Transverse colon (tissue), 4 donors: ENCODE data around the gene PCIF1. TPM values are rescaled to one million over a fixed set of nuclear protein-coding genes. Genes with fewer than 3 reads are reported as not detected.

ENCODE experiments used
- DNase-seq: peaks from one replicate; pipeline ENCODE4 v3.0.0-alpha.2; 2019
- H3K27ac ChIP-seq, 4 donors: fragments of 200-600 bp; sonication (generic); 2 replicates each; pipeline ENCODE4 v1.5.1; 2016 to 2018; ENCODE audit warnings: inconsistent platforms in 4 of 4
- H3K27me3 ChIP-seq: fragments of 200-600 bp; sonication (generic); 2 replicates; pipeline ENCODE4 v1.5.1; 2017; ENCODE audit warnings: inconsistent platforms
- H3K36me3 ChIP-seq, 4 donors: fragments of 200-600 bp; sonication (generic); 2 replicates each; pipeline ENCODE4 v1.5.1; 2017 to 2019; ENCODE audit warnings: inconsistent platforms in 4 of 4
- H3K4me1 ChIP-seq, 4 donors: fragments of 200-600 bp; sonication (generic); 2 replicates each; pipeline ENCODE4 v1.5.1; 2017 to 2020; ENCODE audit warnings: inconsistent platforms in 4 of 4
- H3K4me3 ChIP-seq, 4 donors: fragments of 200-600 bp; sonication (generic); 1 replicate in 1 of 4; 2 replicates in 3 of 4; pipeline versions ENCODE4 v1.5.1 to v1.6.1; 2017 to 2019; ENCODE audit warnings: inconsistent platforms in 4 of 4
- H3K9me3 ChIP-seq, 2 donors: fragments of 200-600 bp; sonication (generic); 2 replicates each; pipeline ENCODE4 v1.5.1; 2017 to 2019; ENCODE audit warnings: inconsistent platforms in 2 of 2
- EP300 ChIP-seq: sonication (generic); formaldehyde crosslinking; IDR thresholded peaks from one replicate; pipeline ENCODE4 v1.6.1; 2017; ENCODE audit warnings: antibody characterized with exemption, low read depth
- POLR2A ChIP-seq: fragments of 450-650 bp; IDR thresholded peaks from one replicate; pipeline ENCODE4 v1.6.1; 2016; ENCODE audit warnings: antibody characterized with exemption, mild to moderate bottlenecking, moderate library complexity
- POLR2AphosphoS5 ChIP-seq, 3 donors: sonication (generic); formaldehyde crosslinking; IDR thresholded peaks; one replicate each; pipeline ENCODE4 v1.6.1; 2016; ENCODE audit warnings: antibody characterized with exemption in 3 of 3
- WGBS, 2 donors: methylation state at CpG; one replicate each; pipeline ENCODE4 v1.1.5; 2018; ENCODE audit warnings: low coverage in 1 of 2; 5-methylcytosine and 5-hydroxymethylcytosine counted together
- in situ Hi-C, 4 donors: fragments of 200-750 bp; cut with MboI; loops; one replicate each; pipeline versions ENCODE4 v1.15.0 to v1.15.1; 2017; ENCODE audit warnings: low sequenced_read_pairs in 3 of 4, low pct_ligation_motif_present in 1 of 4, low pct_unique_long_range_greater_than_20kb in 1 of 4
- intact Hi-C: fragments of 100-400 bp; cut with DNase I; formaldehyde crosslinking; loops from one replicate; pipeline ENCODE4 v1.15.1; 2023; ENCODE audit warnings: low total_unique reads
- total RNA-seq, 4 donors: library from RNA; depleted of rRNA; stranded (reverse); fragments of >200 nt; gene quantifications; one replicate each; pipeline ENCODE4 v1.1.0, GENCODE V29; 2016
- TF ChIP-seq, protein P1 (sequence below), 5 experiments: fragments of 200-600 bp in 3 of 5; fragments of 450-650 bp in 2 of 5; sonication (generic) in 3 of 5; IDR thresholded peaks; 1 replicate in 2 of 5; 2 replicates in 3 of 5; pipeline ENCODE4 v1.5.1; 2016 to 2017; ENCODE audit warnings: antibody characterized with exemption in 5 of 5, inconsistent platforms in 3 of 5, mild to moderate bottlenecking in 2 of 5, moderate library complexity in 1 of 5

The PCIF1 gene
- total RNA-seq, 4 donors from 2014 or later = 23.5 to 52.0 (median 32.0) TPM

DNA sequence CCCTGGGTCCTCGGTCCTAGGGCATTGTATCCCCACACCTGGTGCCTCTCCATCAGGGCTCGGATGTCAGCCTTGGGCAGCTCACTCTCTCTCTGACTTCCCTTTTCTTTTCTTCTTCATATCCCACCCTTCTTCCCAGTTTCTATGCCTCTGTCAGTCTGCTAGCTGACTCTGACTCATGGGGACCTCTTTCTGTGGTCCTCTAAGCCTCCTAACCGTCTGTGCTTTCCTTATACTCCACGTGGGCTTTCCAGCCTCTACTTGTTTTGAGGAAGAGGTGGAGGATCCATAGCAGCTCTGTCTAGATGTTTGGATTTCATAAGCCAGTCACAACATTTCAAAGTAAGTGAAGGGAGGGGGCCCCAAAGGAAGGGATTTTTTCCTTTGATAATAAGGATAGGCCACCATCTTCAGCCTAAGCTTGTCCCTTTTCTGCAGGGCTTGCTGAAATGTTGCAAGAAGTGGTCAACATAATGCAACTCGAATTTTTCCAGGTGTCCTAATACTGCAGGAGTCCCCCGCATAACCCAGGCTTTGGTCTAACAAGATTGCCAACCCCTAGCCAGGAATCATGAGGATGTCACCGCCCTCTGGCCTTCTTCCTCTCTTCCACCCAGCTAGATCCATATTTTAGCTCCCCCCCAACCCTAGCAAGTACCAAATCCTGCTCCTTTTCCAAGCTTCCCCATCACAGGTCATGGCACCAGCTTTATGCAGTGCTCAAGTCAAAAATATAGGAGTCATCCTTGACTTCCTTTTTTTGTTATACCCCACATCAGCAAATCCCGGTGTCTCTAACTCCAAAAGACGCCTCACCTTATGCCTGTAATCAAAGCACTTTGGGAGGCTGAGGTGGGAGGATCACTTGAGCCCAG is 13.8 kb upstream of the PCIF1 start:
- no peaks in the 10 kb centered on the region for H3K36me3 ChIP-seq
- 74 to 79% methylated on average over 3 to 9 of the region's 9 CpGs for WGBS, 2 donors
- TF ChIP-seq POLR2AphosphoS5 (IDR thresholded peaks at IDR 0.05) = no peak
- TF ChIP-seq POLR2A = no peak
- TF ChIP-seq EP300 = no peak
- TF ChIP-seq, protein P1, sequence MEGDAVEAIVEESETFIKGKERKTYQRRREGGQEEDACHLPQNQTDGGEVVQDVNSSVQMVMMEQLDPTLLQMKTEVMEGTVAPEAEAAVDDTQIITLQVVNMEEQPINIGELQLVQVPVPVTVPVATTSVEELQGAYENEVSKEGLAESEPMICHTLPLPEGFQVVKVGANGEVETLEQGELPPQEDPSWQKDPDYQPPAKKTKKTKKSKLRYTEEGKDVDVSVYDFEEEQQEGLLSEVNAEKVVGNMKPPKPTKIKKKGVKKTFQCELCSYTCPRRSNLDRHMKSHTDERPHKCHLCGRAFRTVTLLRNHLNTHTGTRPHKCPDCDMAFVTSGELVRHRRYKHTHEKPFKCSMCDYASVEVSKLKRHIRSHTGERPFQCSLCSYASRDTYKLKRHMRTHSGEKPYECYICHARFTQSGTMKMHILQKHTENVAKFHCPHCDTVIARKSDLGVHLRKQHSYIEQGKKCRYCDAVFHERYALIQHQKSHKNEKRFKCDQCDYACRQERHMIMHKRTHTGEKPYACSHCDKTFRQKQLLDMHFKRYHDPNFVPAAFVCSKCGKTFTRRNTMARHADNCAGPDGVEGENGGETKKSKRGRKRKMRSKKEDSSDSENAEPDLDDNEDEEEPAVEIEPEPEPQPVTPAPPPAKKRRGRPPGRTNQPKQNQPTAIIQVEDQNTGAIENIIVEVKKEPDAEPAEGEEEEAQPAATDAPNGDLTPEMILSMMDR (IDR thresholded peaks at IDR 0.05) = no peak
- no peak for DNase-seq
- no peak overlapping the region for H3K4me3 ChIP-seq
- H3K27ac ChIP-seq = peak overlapping the region; percentile 61 to 78 (median 68)
- in situ Hi-C loops (no loop called here), intact Hi-C loops (no loop called here)
- H3K9me3 ChIP-seq = no peaks in the 10 kb centered on the region
- H3K4me1 ChIP-seq = peaks cover 4 to 51% (median 19%) of the 10 kb centered on the region in 4 donors
- H3K27me3 ChIP-seq = no peaks in the 10 kb centered on the region

DNA sequence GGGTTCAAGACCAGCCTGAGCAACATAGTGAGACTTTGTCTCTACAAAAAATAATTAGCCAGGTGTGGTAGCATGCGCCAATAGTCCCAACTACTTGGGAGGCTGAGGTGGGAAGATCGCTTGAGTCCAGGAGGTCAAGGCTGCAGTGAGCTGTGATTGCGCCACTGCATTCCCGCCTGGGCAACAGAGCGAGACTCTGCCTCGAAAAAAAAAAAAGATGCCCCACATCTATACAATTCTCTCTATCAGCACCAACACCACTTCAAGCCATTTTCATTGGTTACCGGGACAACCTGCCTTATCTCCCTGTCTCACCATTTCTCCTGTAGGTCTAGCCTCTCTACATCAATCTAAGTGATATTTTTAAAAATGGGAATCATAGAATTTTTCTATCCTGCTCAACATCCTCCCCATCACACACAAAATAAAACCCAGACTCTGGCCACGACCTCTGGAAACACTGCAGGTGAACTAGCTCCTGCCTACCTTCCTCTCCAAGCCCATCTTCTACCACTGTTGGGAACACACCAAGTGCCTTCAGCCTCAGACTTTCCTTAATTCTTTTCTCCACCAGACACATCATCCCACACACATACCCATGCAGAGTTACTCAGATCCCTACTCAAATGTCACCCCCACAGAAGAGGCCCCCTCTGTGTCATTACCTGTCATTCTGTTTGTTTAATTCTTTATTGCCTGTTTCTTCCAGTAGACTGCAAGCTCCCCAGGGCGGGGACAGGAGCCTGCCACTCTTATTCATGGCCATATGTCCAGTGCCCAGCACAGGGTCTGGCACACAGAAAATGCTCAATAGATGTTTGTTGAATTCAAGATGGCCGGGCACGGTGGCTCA is 12.9 kb upstream of the PCIF1 start:
- Histone ChIP-seq H3K4me3 (no peak overlapping the region), H3K27ac (peak overlapping the region in 2 of 4 donors; percentile 67 to 69), H3K27me3 (no peaks in the 10 kb centered on the region), H3K36me3 (no peaks in the 10 kb centered on the region), H3K4me1 (peaks cover 4 to 51% (median 19%) of the 10 kb centered on the region in 4 donors), H3K9me3 (no peaks in the 10 kb centered on the region)
- 75 to 85% methylated on average over 5 to 11 of the region's 11 CpGs for WGBS, 2 donors
- no peak for TF ChIP-seq POLR2AphosphoS5 (IDR thresholded peaks at IDR 0.05)
- no peak for TF ChIP-seq EP300
- TF ChIP-seq, protein P1 (IDR thresholded peaks at IDR 0.05) = no peak
- TF ChIP-seq POLR2A = no peak
- in situ Hi-C loops = no loop called here
- DNase-seq = no peak
- intact Hi-C loops = no loop called here

DNA sequence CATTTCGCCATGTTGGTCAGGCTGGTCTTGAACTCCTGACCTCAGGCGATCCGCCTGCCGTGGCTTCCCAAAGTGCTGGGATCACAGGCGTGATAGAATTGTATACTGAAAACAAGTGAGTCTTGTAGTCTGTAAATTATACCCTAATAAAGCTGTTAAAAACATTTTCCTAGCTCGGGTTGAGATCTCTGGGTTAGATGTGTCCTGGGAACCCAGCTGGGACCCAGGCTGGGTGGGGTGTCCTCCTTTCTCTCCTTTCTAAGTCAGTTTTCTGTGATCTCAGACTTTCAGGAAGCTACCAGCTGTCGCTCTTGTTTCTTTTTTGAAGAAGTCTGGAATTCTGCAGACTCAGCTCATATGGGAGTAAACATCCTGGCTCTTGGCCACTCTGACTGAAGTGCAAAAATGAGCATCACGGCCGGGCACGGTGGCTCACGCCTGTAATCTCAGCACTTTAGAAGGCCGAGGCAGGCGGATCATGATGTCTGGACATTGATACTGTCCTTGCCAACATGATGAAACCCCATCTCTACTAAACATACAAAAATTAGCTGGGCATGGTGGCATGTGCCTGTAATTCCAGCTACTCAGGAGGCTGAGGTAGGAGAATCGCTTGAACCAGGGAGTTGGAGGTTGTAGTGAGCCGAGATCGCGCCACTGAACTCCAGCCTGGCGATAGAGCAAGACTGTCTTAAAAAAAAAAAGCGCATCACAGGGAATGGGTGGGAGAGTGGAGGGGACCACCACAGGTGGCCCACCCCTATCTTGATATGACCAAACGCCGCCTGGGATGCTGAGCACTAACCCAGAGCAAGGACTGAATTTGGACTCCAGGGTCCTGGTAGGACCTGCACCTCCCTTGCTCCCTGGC is 9.9 kb upstream of the PCIF1 start:
- peaks cover 4 to 26% (median 7%) of the 10 kb centered on the region in 4 donors for H3K4me1 ChIP-seq
- no peaks in the 10 kb centered on the region for H3K9me3 ChIP-seq
- intact Hi-C loops (no loop called here), in situ Hi-C loops (no loop called here)
- TF ChIP-seq POLR2A (no peak), POLR2AphosphoS5 (IDR thresholded peaks at IDR 0.05) (peak in 1 of 3 donors; percentile 21), EP300 (no peak)
- TF ChIP-seq, protein P1 (IDR thresholded peaks at IDR 0.05) = no peak
- peak overlapping the region; percentile 62 to 74 (median 64) for H3K27ac ChIP-seq
- no peaks in the 10 kb centered on the region for H3K36me3 ChIP-seq
- DNase-seq = no peak
- no peak overlapping the region for H3K4me3 ChIP-seq
- 44 to 100% methylated on average over 3 to 21 of the region's 21 CpGs for WGBS, 2 donors
- no peaks in the 10 kb centered on the region for H3K27me3 ChIP-seq
